Activated CD8-positive, alpha-beta T cell treated with anti-CD3 and anti-CD28 coated beads, Interleukin-2, amount 10 ng/mL, durations not matched to agents 7 days and 5 days (primary cell): ENCODE results near the gene RFX4. TPM values are rescaled to one million over a fixed set of nuclear protein-coding genes. Genes with fewer than 3 reads are reported as not detected.
A peak's percentile ranks its signal among the peaks of the same experiment; 100 is the strongest.

Experiments
- ATAC-seq: fragments of 150-1000 bp; cut with Tn5 transposase; one replicate; pipeline ENCODE4 v1.10.0; 2021; ENCODE audit warnings: moderate library complexity
- CTCF ChIA-PET: fragments of 350-600 bp; sonication (Branson Sonifier 250); formaldehyde crosslinking; loops from one replicate; lab custom pipeline; 2021; ENCODE audit warnings: antibody characterized with exemption; lab: Charles Lee
- POLR2A ChIA-PET: fragments of 350-600 bp; sonication (Branson Sonifier 250); formaldehyde crosslinking; loops from one replicate; lab custom pipeline; 2021; ENCODE audit warnings: antibody characterized with exemption; lab: Charles Lee
- DNase-seq: peaks from one replicate; pipeline ENCODE4 v3.0.0-alpha.2; 2020
- H3K27ac Mint-ChIP-seq: one replicate; pipeline ENCODE4 v1.8.0; 2021; ENCODE audit warnings: mild to moderate bottlenecking, mixed read lengths
- H3K27me3 Mint-ChIP-seq: one replicate; pipeline ENCODE4 v1.8.0; 2021; ENCODE audit warnings: low read depth, mixed read lengths
- H3K36me3 Mint-ChIP-seq: one replicate; pipeline ENCODE4 v1.8.0; 2021; ENCODE audit warnings: low read depth, mixed read lengths
- H3K4me1 Mint-ChIP-seq: one replicate; pipeline ENCODE4 v1.8.0; 2021; ENCODE audit warnings: low read depth, mixed read lengths
- H3K4me3 Mint-ChIP-seq: one replicate; pipeline ENCODE4 v1.8.0; 2021; ENCODE audit warnings: mild to moderate bottlenecking, mixed read lengths
- H3K9me3 Mint-ChIP-seq: one replicate; pipeline ENCODE4 v1.8.0; 2022; ENCODE audit warnings: mixed read lengths; ENCODE audit not compliant: insufficient read depth
- total RNA-seq, 2 experiments: library from RNA; stranded (reverse); gene quantifications; one replicate each; pipeline ENCODE4 v1.2.3, GENCODE V29; 2021

The RFX4 gene
- total RNA-seq, 2 experiments from 2014 or later: not detected

GRCh38 chr12:106774005-106774807 lies 191.4 kb downstream of the RFX4 start, which contains the start of gene RIC8B:
RIC8B (plus strand) TSS chr12:106774682; CDS start chr12:106774746, 64 bp downstream.
- peaks cover 32% of the 10 kb centered on the region for H3K4me1 Mint-ChIP-seq
- H3K27ac Mint-ChIP-seq: peak within 1 kb of the TSS; percentile 93
- ChIA-PET POLR2A (interaction anchor here (0.7 to 1.7 kb wide), 2 partner anchors 20 kb away, joined by 3 to 5 read pairs; no protein-coding TSS in a partner anchor), CTCF (interaction anchor here (1.2 to 2.1 kb wide), 2 partner anchors 10 to 36 kb away, joined by 3 to 5 read pairs; no protein-coding TSS in a partner anchor)
- peak within 1 kb of the TSS; percentile 91 for H3K4me3 Mint-ChIP-seq
- DNase-seq (peak; percentile 84), ATAC-seq (peak; percentile 87)
- H3K36me3 Mint-ChIP-seq: peaks cover 22% of the 10 kb centered on the region
- no peaks in the 10 kb centered on the region for H3K27me3 Mint-ChIP-seq
- H3K9me3 Mint-ChIP-seq: no peaks in the 10 kb centered on the region

GRCh38 chr12:106774808-106775524 lies 192.2 kb downstream of the RFX4 start:
- H3K27ac Mint-ChIP-seq: peak overlapping the region; percentile 93
- peaks cover 32% of the 10 kb centered on the region for H3K4me1 Mint-ChIP-seq
- ATAC-seq: peak; percentile 10
- H3K4me3 Mint-ChIP-seq: peak overlapping the region; percentile 91
- peak; percentile 33 for DNase-seq
- H3K27me3 Mint-ChIP-seq: no peaks in the 10 kb centered on the region
- no peaks in the 10 kb centered on the region for H3K9me3 Mint-ChIP-seq
- H3K36me3 Mint-ChIP-seq: peaks cover 22% of the 10 kb centered on the region
- ChIA-PET POLR2A (interaction anchor here (1.2 to 1.7 kb wide), 3 partner anchors 10 to 180 kb away, joined by 4 to 6 read pairs (median 5); partner anchors contain the start of gene TMEM263), CTCF (interaction anchor here (0.6 to 1.5 kb wide), 5 partner anchors 11 to 1404 kb away, joined by 3 to 4 read pairs (median 3); no protein-coding TSS in a partner anchor)

GRCh38 chr12:106776897-106777296 lies 194.1 kb downstream of the RFX4 start:
- ATAC-seq: no peak
- no peak for DNase-seq
- Mint-ChIP-seq H3K27me3 (no peaks in the 10 kb centered on the region), H3K27ac (no peak overlapping the region), H3K36me3 (peaks cover 22% of the 10 kb centered on the region), H3K9me3 (no peaks in the 10 kb centered on the region), H3K4me3 (no peak overlapping the region), H3K4me1 (peaks cover 32% of the 10 kb centered on the region)
- ChIA-PET CTCF (interaction anchor here (0.7 to 1.2 kb wide), 2 partner anchors 143 to 420 kb away, joined by 3 to 4 read pairs; partner anchors contain the start of gene POLR3B), POLR2A (no interaction called here)

GRCh38 chr12:106780010-106780631 lies 197.3 kb downstream of the RFX4 start:
- POLR2A ChIA-PET: no interaction called here
- Mint-ChIP-seq H3K9me3 (no peaks in the 10 kb centered on the region), H3K4me3 (no peak overlapping the region), H3K27me3 (no peaks in the 10 kb centered on the region), H3K36me3 (peaks cover 25% of the 10 kb centered on the region), H3K27ac (no peak overlapping the region), H3K4me1 (peaks cover 24% of the 10 kb centered on the region)
- CTCF ChIA-PET: interaction anchor here (0.8 to 1.4 kb wide), 2 partner anchors 16 to 140 kb away, joined by 3 read pairs; no protein-coding TSS in a partner anchor
- ATAC-seq (no peak), DNase-seq (no peak)

GRCh38 chr12:106782619-106783018 lies 199.8 kb downstream of the RFX4 start:
- POLR2A ChIA-PET: no interaction called here
- Mint-ChIP-seq H3K4me3 (no peak overlapping the region), H3K9me3 (no peaks in the 10 kb centered on the region), H3K27ac (no peak overlapping the region), H3K27me3 (no peaks in the 10 kb centered on the region), H3K36me3 (peaks cover 24% of the 10 kb centered on the region), H3K4me1 (peaks cover 3% of the 10 kb centered on the region)
- DNase-seq: no peak
- ATAC-seq: no peak
- CTCF ChIA-PET: no interaction called here

- ChIA-PET POLR2A (no interaction called here), CTCF (no interaction called here)
- Mint-ChIP-seq H3K27me3 (no peaks in the 10 kb centered on the region), H3K9me3 (no peaks in the 10 kb centered on the region), H3K36me3 (peaks cover 30% of the 10 kb centered on the region), H3K27ac (no peak overlapping the region), H3K4me3 (no peak overlapping the region), H3K4me1 (peaks cover 3% of the 10 kb centered on the region)
- ATAC-seq (no peak), DNase-seq (no peak)
Measured at GRCh38 chr12:106783515-106783914, 200.7 kb downstream of the RFX4 start.

- Mint-ChIP-seq H3K9me3 (no peaks in the 10 kb centered on the region), H3K27me3 (no peaks in the 10 kb centered on the region), H3K27ac (no peak overlapping the region), H3K4me3 (no peak overlapping the region), H3K36me3 (peaks cover 50% of the 10 kb centered on the region), H3K4me1 (no peaks in the 10 kb centered on the region)
- ChIA-PET POLR2A (interaction anchor here (0.6 kb wide), 1 partner anchor 41 kb away, joined by 6 read pairs; no protein-coding TSS in a partner anchor), CTCF (interaction anchor here (0.9 to 1.4 kb wide), 4 partner anchors 8 to 53 kb away, joined by 3 to 5 read pairs (median 4); no protein-coding TSS in a partner anchor)
- ATAC-seq (no peak), DNase-seq (no peak)
Measured at GRCh38 chr12:106790020-106790419, 207.2 kb downstream of the RFX4 start.

GRCh38 chr12:106791531-106791930 lies 208.7 kb downstream of the RFX4 start:
- Mint-ChIP-seq H3K4me3 (no peak overlapping the region), H3K36me3 (peaks cover 41% of the 10 kb centered on the region), H3K27me3 (no peaks in the 10 kb centered on the region), H3K27ac (no peak overlapping the region), H3K4me1 (no peaks in the 10 kb centered on the region), H3K9me3 (no peaks in the 10 kb centered on the region)
- CTCF ChIA-PET: interaction anchor here (1.1 kb wide), 1 partner anchor 128 kb away, joined by 3 read pairs; no protein-coding TSS in a partner anchor
- ATAC-seq (no peak), DNase-seq (no peak)
- POLR2A ChIA-PET: no interaction called here

- POLR2A ChIA-PET: no interaction called here
- no peaks in the 10 kb centered on the region for H3K4me1 Mint-ChIP-seq
- ATAC-seq: no peak
- CTCF ChIA-PET: no interaction called here
- no peak overlapping the region for H3K4me3 Mint-ChIP-seq
- no peak overlapping the region for H3K27ac Mint-ChIP-seq
- peaks cover 22% of the 10 kb centered on the region for H3K36me3 Mint-ChIP-seq
- no peak for DNase-seq
- no peaks in the 10 kb centered on the region for H3K27me3 Mint-ChIP-seq
- H3K9me3 Mint-ChIP-seq: no peaks in the 10 kb centered on the region
Measured at GRCh38 chr12:106794369-106794768, 211.6 kb downstream of the RFX4 start.

- Mint-ChIP-seq H3K36me3 (peaks cover 18% of the 10 kb centered on the region), H3K4me3 (no peak overlapping the region), H3K27ac (no peak overlapping the region), H3K27me3 (no peaks in the 10 kb centered on the region), H3K4me1 (no peaks in the 10 kb centered on the region), H3K9me3 (no peaks in the 10 kb centered on the region)
- no peak for DNase-seq
- CTCF ChIA-PET: interaction anchor here (0.7 to 1.2 kb wide), 2 partner anchors 11 to 48 kb away, joined by 3 to 5 read pairs; no protein-coding TSS in a partner anchor
- no peak for ATAC-seq
- POLR2A ChIA-PET: no interaction called here
Measured at GRCh38 chr12:106801167-106801708, 218.4 kb downstream of the RFX4 start.
